Measurements from ENCODE around the gene CYBC1.

GRCh38 chr17:82432017-82432416, 18.5 kb downstream of the CYBC1 start:
- TF ChIP-seq BCL11A (tag by site-specific recombination; IDR thresholded peaks at IDR 0.05; ENCODE audit: low read depth): no peak
- no peak for TF ChIP-seq CTCF (tag by site-specific recombination; IDR thresholded peaks at IDR 0.05)
- TF ChIP-seq REST (tag by site-specific recombination; IDR thresholded peaks at IDR 0.05): no peak
- no peak for TF ChIP-seq ZNF132 (tag by site-specific recombination; IDR thresholded peaks at IDR 0.05; ENCODE audit: borderline replicate concordance)
